Measurements from ENCODE around the gene PIP5K1B. TPM values are rescaled to one million over a fixed set of nuclear protein-coding genes. Genes with fewer than 3 reads are reported as not detected.

PIP5K1B gene
- total and polyA plus RNA-seq, 4 donors: 0.09 to 30.9 (median 0.29) TPM

- H3K27ac ChIP-seq (ENCODE audit: low read depth in 1 of 2, low read length in 2 of 2): no peak overlapping the region
- no peak overlapping the region for H3K4me3 ChIP-seq (ENCODE audit: low read depth in 1 of 3, low read length in 3 of 3)
- H3K9me3 ChIP-seq (ENCODE audit: control insufficient read depth in 4 of 4, low read length in 3 of 4): no peaks in the 10 kb centered on the region
- H3K36me3 ChIP-seq (ENCODE audit: control insufficient read depth in 4 of 4, insufficient read depth in 3 of 4, low read depth in 1 of 4, low read length in 3 of 4): no peaks in the 10 kb centered on the region
- TF ChIP-seq REST (IDR thresholded peaks at IDR 0.05) (no peak), TAF1 (conservative IDR thresholded peaks at IDR 0.05) (no peak), GABPA (IDR thresholded peaks at IDR 0.05 in 1 of 2, conservative IDR thresholded peaks at IDR 0.05 in 1 of 2) (no peak), ATF3 (IDR thresholded peaks at IDR 0.05) (no peak), RXRA (IDR thresholded peaks at IDR 0.05) (no peak), NR2F2 (IDR thresholded peaks at IDR 0.05) (no peak), HNF4G (IDR thresholded peaks at IDR 0.05) (no peak), FOXA1 (IDR thresholded peaks at IDR 0.05) (no peak), ZBTB33 (IDR thresholded peaks at IDR 0.05) (no peak), HNF4A (conservative IDR thresholded peaks at IDR 0.05) (no peak), CTCF (IDR thresholded peaks at IDR 0.05; ENCODE audit: low read depth, low read length, missing input control) (no peak), RAD21 (IDR thresholded peaks at IDR 0.05) (no peak), YY1 (IDR thresholded peaks at IDR 0.05) (no peak), MAX (IDR thresholded peaks at IDR 0.05) (no peak), FOXA2 (IDR thresholded peaks at IDR 0.05) (no peak), JUND (IDR thresholded peaks at IDR 0.05) (no peak), EGR1 (IDR thresholded peaks at IDR 0.05; ENCODE audit: low read depth in 2 of 2) (no peak), SP1 (IDR thresholded peaks at IDR 0.05) (no peak)
- DNase-seq (ENCODE audit: low spot score): no peak
- H3K27me3 ChIP-seq (ENCODE audit: control insufficient read depth in 4 of 4, insufficient read depth in 4 of 4, low read length in 3 of 4): peaks cover 0 to 7% (median 2%) of the 10 kb centered on the region in 4 donors
- WGBS: 57% methylated on average over 4 of the region's 4 CpGs
- H3K4me1 ChIP-seq (ENCODE audit: control insufficient read depth in 4 of 4, insufficient read depth in 4 of 4, low read length in 3 of 4): no peaks in the 10 kb centered on the region
- H3K9ac ChIP-seq (ENCODE audit: low read depth in 1 of 2, low read length in 2 of 2): no peak overlapping the region
Measured at GRCh38 chr9:68697851-68698250, 7.2 kb upstream of the PIP5K1B start.
